Epithelial cell of esophagus (primary cell): ENCODE data around the gene STAU1.

Experiments used
- DNase-seq: peaks from one replicate; pipeline ENCODE4 v3.0.0; 2010; ENCODE audit warnings: low read depth
- H3K4me3 ChIP-seq: 2 replicates; pipeline ENCODE4 v1.5.1; 2011; ENCODE audit warnings: mild to moderate bottlenecking, low read length, control low read depth
- TF ChIP-seq, protein P1 (sequence below): IDR thresholded peaks from 2 replicates; pipeline ENCODE4 v1.5.1; 2011; ENCODE audit warnings: low read depth, mild to moderate bottlenecking, low read length, control low read depth, inconsistent platforms; ENCODE audit not compliant: insufficient read depth; ENCODE audit errors: missing control alignments

STAU1 gene

DNA sequence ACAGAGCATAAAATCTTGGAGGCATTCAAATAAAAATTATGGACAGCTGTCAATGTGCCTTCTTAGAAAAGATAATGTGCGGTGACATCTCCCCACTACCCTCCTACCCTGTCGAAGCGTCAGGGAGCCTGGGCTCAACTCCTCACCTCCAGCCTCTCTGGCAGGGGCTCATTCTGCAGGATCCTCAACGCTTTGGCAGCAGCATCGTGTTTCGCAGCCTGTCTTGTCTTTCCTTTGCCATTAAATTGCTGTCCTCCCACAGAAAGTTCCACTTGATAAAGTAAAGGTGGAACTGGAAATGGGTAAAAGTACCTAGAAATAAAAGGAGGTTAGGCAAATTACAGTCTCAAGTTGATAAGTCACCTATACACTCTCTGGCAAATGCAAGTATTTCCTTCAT lies 36.7 kb downstream of the STAU1 start:
- no peak for DNase-seq
- no peak overlapping the region for H3K4me3 ChIP-seq
- TF ChIP-seq, protein P1, sequence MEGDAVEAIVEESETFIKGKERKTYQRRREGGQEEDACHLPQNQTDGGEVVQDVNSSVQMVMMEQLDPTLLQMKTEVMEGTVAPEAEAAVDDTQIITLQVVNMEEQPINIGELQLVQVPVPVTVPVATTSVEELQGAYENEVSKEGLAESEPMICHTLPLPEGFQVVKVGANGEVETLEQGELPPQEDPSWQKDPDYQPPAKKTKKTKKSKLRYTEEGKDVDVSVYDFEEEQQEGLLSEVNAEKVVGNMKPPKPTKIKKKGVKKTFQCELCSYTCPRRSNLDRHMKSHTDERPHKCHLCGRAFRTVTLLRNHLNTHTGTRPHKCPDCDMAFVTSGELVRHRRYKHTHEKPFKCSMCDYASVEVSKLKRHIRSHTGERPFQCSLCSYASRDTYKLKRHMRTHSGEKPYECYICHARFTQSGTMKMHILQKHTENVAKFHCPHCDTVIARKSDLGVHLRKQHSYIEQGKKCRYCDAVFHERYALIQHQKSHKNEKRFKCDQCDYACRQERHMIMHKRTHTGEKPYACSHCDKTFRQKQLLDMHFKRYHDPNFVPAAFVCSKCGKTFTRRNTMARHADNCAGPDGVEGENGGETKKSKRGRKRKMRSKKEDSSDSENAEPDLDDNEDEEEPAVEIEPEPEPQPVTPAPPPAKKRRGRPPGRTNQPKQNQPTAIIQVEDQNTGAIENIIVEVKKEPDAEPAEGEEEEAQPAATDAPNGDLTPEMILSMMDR: no peak

DNA sequence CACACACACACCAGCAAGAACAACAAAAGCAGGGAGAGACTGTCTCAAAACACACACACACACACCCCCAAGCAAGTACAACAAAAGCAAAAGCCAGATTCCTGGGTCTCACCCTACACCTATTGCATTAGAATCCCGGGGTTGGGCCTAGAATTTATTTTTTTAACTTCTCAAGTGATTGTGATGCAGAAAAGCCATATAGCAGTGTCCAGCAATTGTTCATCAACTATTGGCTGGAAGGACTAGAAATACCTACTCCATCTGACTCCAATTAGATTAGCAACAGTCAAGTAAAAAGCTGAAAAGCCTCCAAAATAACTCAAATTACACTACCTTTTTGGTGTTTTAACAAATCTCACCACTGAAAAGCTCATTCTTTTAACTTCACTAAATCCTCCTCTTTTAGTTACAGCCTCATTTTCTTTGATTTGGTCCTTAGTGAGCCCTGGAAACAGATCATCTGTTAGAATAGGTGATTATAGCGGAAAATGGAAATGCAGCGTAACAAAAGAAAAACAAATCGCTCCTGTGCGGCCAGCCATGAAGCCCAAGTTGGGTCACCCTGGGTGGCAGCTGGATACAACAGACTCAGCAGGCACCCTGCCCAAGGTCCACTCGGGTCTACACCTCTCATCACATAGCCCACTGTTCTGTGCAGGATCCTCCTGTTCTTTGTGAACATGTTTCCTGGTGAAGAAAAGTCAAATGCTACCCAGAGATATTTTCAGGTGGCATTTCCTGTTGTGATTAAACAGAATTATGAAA lies 38.7 kb downstream of the STAU1 start:
- no peak for DNase-seq
- H3K4me3 ChIP-seq: no peak overlapping the region
- TF ChIP-seq, protein P1: no peak

DNA sequence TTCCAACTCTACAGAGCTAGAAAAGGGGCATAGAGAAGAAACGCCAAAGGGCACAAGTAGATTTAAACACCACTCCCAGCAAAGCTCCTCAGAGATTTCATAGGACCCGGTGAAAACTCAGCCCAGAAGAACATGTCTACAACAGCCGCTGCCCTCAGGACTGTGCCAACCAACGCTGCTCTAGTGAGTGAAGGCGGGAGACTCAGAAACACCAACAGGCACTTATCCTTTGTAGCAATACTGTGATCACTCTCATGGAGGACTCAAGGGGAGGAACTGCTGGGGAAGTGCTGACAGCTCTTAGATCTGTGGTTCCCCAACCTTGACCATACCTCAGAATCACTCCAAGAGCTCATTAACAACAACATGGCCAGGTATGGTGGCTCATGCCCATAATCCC lies 39.5 kb downstream of the STAU1 start:
- no peak for DNase-seq
- no peak overlapping the region for H3K4me3 ChIP-seq
- TF ChIP-seq, protein P1: no peak

DNA sequence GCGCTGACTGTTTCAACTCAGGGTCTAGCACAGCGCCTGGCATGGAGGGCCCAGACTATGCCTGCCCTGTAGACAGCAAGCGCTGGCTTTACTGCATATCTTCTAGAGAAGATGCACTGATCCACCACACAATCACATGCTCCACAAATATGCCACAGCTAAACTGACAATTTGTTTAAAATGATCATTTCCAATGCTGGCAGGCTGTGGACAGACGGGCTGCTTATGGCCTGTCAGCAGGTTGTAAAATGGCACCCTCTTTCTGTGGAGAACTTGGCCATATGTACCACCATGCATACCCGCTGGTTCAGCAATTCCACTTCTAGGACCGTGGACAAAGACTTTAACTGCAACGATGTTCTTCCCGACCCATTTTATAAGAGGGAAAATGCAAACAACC lies 40.8 kb downstream of the STAU1 start:
- H3K4me3 ChIP-seq: no peak overlapping the region
- TF ChIP-seq, protein P1: no peak
- DNase-seq: no peak

DNA sequence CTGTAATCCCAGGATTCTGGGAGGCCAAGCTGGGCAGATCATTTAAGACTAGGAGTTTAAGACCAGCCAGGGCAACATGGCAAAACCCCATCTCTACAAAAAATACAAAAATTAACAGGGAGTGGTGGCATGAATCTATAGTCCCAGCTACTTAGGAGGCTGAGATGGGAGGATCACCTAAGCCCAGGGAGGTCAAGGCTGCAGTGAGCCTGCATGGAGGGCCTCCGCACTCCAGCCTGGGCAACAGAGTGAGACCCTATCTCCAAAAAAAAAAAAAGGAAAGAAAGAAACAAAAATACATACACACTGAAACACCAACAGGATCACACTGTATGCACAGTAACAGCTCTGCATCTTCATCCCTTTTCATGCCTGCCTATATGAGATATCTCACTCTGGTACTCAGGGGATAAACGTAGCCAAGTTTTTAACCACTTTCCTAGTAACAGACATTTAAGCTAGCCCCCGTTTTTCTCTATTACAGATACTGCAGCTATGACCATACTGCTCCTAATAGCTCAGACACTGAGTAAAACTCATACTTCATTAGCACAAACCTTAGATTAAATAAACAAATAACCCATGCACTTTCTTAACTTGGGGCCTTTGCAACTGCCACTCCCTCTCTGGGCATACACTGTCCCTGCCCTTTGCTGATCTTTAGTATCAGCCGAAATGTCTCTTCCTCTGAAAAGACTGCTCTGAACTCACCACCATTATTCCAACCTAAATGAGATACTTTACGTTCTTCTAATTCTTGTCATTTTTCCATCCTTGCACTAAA lies 41.5 kb downstream of the STAU1 start:
- TF ChIP-seq, protein P1: no peak
- no peak overlapping the region for H3K4me3 ChIP-seq
- no peak for DNase-seq

DNA sequence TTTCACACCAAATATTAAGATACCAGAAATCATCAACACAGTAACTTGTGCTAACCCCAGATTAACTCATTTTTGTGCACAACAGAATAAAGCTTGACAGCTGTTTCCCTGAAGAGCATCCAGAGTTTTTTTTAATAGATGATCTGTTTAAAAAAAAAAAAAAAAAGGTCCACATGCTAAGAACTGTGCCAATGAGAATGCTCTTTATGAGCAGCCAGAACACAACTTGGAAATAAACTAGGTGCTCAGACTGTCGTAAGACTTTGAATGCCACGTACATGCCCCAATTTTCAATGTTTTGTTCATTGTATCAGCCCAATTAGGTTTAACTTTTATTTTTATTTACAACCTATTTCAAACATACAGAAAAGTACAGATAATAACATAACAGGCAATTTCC lies 47.3 kb downstream of the STAU1 start:
- TF ChIP-seq, protein P1: no peak
- no peak for DNase-seq
- no peak overlapping the region for H3K4me3 ChIP-seq
